GM12892 (cell line): ENCODE results near the gene USF1.
A peak's percentile ranks its signal among the peaks of the same experiment; 100 is the strongest.
"Not testable (repeated sequence)": the region's sequence is repeated elsewhere in the genome, so short reads cannot be mapped to it uniquely, and the experiment has no call there.

Source experiments
- DNase-seq: peaks from one replicate; pipeline ENCODE4 v3.0.0; 2011; ENCODE audit not compliant: insufficient read length
- FAIRE-seq: peaks from 2 replicates; lab custom pipeline; 2011; peaks lifted over from hg19 to GRCh38; lab: Jason Lieb, UNC
- POLR2A ChIP-seq: IDR thresholded peaks from 2 replicates; pipeline ENCODE4 v1.6.1; 2011; ENCODE audit warnings: low read depth, low read length, control low read depth
- POLR2AphosphoS5 ChIP-seq: IDR thresholded peaks from 2 replicates; pipeline ENCODE4 v1.6.1; 2011; ENCODE audit warnings: low read depth, low read length, control low read depth
- TAF1 ChIP-seq: IDR thresholded peaks from 2 replicates; pipeline ENCODE4 v1.6.1; 2011; ENCODE audit warnings: low read depth, mild to moderate bottlenecking, control low read depth, low read length, borderline replicate concordance

USF1 gene

DNA sequence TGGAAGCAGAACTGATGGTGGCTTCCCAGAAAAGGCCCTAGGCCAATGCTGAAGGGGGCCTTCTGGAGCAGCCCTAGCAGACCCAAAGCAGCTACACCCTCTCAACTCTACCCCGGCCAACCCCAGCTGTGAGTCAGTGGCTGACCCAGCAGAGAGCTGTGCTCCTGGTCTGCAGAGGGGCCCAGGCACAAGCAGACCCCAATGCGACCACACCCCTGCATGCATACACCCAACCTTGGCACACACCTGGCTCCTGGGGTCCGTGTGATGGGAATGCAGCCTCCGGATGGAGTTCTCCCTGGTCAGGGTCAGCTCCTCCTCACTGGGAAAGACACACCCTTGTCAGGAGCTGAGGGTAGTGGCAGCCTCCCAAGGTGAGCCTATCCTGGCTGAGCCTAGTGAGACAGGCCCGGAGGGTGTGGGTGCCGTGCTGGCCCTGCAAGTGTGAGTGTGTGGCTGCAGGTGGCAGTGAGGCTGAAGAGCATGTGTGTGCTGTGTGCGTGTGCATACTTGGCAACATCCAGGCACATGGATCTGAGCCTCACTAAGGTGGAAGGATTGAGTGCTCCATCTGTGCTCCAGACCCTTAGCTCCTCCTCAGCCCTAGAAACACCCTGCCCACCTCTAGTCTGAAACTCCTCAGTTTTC lies 27.8 kb upstream of the USF1 start:
- DNase-seq (no peak), FAIRE-seq (no peak)

DNA sequence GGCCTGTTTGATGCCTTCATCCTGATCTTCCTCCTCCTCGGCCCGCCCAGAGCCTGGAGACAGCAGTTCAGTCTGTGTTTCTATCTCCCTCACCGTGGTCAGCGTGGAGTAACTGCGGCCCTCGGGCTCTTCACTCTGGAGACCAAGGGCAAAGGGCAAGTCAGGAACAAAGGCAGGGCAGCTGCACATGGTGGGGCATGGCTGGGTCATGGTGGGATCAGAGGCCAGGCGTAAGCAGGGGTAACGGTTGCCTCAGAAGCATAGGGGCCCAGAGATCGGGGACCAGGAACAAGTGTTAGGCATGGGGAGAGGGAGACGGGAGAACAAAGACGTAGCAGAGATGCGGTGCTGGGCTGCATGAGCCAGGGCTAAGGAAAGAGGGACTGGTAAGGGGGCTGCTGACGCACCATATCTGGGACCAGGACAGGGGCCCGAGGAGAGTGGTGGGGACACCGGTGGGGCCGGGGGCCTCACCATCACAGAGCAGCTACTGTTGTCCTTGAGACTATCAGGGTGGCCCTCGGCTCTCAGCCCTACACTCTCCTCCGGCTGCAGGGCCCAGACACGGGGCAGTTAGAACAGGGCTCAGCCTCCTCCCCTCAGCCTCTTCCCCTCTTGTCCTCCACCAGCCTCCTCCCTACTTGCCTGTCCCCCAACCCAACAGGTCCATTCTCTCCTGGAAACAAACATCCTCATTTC lies 27.1 kb upstream of the USF1 start:
- TF ChIP-seq POLR2A (no peak), TAF1 (no peak), POLR2AphosphoS5 (no peak)
- DNase-seq (no peak), FAIRE-seq (no peak)

More for the DNA sequence above, 27.8 kb upstream of the USF1 start:
- no peak for TF ChIP-seq TAF1
- no peak for TF ChIP-seq POLR2A
- TF ChIP-seq POLR2AphosphoS5, result no peak

DNA sequence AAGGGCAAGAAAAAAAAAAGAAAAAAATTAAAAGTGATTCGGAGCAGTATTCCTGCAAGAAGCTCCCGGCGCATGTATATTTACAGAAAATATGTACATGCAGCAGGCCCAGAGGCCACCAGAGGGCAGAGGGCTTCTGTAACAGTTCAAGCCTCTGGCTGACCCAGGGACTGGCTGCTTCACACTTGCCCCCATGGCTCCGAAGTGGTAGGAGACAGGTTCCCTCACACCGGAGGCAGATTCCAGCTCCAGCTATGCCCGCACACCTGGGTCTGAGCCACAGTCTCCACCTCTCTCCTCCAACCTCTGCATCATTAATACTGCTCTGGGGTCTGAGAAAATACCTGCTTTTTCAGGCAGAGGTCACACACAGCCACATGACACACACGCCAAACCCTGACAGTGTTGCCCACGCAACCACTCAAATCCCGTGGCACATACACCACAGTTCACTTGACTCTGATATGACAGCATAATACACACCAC lies 26.2 kb upstream of the USF1 start:
- DNase-seq, result peak; percentile 71
- no peak for TF ChIP-seq POLR2A
- TF ChIP-seq POLR2AphosphoS5, result no peak
- no peak for TF ChIP-seq TAF1

DNA sequence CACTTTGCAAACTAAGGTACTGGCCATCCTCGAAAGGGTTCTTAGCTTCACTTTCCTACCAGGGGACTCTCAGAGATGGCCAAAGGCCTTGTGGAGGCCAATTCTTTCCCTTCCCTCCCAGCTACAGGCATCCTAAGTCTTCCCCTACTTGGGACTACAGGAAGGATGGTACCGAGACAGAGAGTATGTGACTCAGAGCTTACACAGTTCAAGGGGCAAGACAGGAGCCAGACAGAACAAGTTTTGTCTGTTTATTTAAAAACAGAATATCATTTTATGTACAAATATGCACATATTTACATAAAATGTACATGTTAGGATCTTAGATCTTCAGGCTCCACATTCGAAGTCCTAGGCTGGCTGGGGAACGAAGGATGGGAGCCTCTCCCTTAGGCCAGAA lies 25.0 kb upstream of the USF1 start:
- TF ChIP-seq POLR2A (no peak), POLR2AphosphoS5 (no peak)
- FAIRE-seq, result no peak
- DNase-seq, result no peak

More for the DNA sequence above, 26.2 kb upstream of the USF1 start:
- peak; percentile 83 for FAIRE-seq

DNA sequence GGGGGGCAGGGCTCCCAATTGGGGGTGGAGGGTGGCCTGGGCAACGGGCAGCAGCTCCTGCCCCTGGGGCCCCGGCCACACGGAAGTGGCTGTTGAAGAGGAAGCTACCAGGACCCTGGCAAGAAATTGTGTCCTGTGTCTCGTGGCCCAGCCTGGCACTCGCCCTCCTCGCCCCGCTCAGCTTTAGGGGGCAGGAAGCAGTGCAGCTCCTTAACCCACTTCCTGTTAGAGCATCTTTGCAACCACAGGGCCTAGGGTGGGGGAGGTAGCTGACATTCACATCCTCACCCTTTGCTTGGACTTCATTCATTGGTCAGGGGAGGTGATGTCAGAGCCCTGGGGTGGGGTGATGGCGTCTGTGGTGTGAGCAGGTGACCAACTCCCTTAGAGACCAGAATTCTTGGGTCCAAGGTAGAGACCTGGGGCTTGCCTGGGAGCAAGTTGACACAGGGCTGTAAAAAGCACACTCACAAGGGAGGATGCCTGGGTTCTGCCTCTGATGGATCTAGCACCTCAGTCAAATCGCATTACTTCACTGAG lies 24.0 kb upstream of the USF1 start, which contains the start of gene ARHGAP30:
Gene ARHGAP30, minus strand, starts transcription at position 161 of the 540 bp plus-strand sequence. CDS start 267 bp downstream, outside the sequence.
- FAIRE-seq (peak; percentile 98), DNase-seq (peak; percentile 92)
- peak; percentile 89 for TF ChIP-seq POLR2AphosphoS5
- peak; percentile 90 for TF ChIP-seq POLR2A
- no peak; the same call in 1 of the 2 replicates for TF ChIP-seq TAF1

DNA sequence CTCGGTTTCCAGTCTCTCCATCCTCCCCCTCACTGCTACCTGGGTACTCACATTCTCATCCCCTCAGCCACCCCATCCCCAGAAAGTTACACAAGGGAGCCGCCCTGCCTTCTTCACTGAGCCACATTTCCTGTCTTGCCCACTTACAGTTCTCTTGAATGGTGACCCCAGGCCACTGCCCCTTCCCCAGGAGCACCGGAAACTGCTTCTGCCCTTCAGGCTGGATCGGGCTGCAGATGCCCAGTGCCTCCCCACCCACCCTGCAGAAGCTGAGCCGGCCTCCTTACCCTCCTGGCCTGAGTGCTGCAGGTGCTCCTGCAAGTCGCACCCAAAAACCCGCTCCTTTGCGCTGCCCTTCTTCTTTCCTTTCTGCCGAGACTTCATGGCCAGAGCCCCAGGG lies 23.5 kb upstream of the USF1 start:
- no peak for TF ChIP-seq TAF1
- no peak for TF ChIP-seq POLR2A
- peak; percentile 21 for FAIRE-seq
- DNase-seq, result no peak

DNA sequence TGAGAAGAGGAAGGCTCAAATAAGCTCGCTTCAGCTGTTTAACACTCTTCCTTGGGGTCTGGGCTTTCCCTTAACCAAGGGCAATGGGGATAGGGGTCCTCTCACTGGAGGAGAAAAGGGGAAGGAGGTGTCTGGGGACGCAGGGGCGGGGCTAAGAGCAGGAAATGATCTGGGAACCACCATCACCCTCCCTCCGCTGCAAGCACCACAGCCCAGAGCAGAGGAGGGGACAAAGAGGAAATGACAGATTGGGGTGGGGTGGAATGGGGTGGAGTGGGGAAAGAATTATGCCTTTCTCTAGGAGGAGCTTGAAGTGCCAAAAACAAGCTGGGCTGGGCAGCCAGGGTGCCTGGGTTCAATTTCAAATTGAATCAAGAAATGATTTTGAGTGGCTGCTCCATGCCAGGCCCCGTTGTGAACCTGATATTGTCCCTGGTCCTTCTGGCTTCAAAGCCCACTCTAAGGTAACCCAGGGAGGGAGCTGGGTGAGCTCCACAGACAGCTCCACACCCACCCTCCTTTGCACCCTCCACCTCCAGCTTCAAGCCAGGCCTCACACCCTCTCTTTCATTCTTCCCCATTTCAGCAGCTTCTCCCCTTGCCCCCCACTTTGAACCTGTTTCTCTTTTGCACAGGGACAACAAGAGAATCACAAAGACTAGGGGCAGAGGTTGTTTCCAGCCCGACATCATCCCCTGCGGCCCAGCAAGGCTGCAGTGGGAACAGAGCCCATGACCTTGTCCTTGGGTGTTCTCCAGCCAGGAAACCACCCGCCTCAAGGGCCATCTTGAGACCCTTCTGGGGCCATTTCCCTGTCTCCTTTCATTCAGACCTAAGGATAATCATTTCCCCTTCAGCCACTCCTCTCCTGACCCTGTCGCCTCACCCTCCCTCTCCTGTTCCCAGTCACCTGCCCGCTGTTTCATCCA lies 22.8 kb upstream of the USF1 start:
- TF ChIP-seq POLR2AphosphoS5 (peak; percentile 85; the same call in 1 of the 2 replicates), TAF1 (peak; percentile 58; the same call in 1 of the 2 replicates), POLR2A (peak; percentile 71; the same call in 1 of the 2 replicates)
- FAIRE-seq (peak; percentile 97), DNase-seq (peak; percentile 71)

DNA sequence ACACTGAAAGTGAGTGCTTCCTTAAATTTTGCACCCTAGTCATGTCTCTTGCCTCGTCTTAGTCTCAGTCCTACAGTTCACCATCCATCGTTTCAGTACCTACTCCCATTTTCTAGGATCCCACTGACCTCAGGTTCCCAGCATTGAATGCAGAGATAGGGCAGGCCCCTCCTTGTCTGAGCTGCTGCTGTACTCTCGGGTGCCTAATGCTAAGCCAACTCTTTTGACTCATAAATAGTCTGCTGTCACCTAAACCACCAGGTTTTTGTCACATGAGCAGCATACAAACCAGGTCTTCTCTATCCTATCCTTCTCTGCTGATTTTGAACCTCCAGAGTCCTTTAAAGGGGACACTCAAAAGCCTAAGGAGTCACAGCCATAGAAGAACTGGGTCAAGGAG lies 20.9 kb upstream of the USF1 start:
- no peak for TF ChIP-seq TAF1
- TF ChIP-seq POLR2AphosphoS5, result no peak
- no peak for TF ChIP-seq POLR2A
- DNase-seq (no peak), FAIRE-seq (no peak)

DNA sequence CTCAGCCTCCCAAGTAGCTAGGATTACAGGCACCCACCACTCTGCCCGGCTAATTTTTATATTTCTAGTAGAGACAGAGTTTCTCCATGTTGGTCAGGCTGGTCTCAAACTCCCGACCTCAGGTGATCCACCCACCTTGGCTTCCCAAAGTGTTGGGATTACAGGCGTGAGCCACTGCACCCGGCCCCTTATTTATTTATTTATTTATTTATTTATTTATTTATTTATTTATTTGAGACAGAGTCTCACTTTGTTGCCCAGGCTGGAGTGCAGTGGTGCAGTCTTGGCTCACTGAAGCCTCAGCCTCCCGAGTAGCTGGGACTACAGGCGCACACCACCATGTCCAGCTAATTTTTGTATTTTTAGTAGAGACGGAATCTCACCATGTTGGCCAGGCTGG lies 19.9 kb upstream of the USF1 start:
- not testable (repeated sequence) for FAIRE-seq, DNase-seq

DNA sequence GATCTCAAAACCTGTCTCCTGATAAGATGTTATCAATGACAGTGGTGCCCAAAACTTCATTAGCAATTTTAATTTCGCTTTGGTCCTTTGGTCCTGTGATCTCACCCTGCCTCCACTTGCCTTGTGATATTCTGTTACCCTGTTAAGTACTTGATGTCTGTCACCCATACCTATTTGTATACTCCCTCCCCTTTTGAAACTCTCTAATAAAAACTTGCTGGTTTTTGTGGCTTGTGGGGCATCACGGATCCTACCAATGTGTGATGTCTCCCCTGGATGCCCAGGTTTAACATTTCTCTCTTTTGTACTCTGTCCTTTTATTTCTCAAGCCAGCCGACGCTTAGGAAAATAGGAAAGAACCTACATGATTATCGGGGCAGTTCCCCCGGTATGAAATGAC lies 18.2 kb upstream of the USF1 start:
- not testable (repeated sequence) for FAIRE-seq, DNase-seq

DNA sequence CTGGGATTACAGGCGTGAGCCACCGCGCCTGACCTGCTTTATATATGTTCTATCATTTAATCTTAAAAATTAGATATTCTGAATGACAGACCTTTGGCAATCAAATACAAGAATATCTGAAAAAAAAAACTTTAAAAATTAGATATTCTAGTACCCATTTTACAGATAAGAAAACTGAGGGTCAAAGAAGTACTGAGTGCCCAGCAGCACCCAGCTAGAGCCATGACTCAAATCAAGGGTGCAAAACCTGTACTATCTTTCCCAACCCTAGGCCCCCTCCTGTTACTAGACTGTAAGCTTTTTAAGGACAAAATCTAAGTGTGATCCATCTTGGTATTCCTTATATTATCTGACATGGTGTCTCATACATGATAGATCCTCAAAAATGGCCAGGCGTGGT lies 15.6 kb upstream of the USF1 start:
- DNase-seq (no peak), FAIRE-seq (no peak)
- TF ChIP-seq POLR2AphosphoS5 (no peak), POLR2A (no peak), TAF1 (no peak)
